Activated CD8-positive, alpha-beta memory T cell treated with anti-CD3 and anti-CD28 coated beads, Interleukin-2, amount 50 U/mL, for 1 hour (primary cell): ENCODE data around the gene LTBP1.

Experiments
- DNase-seq: peaks from one replicate; pipeline ENCODE4 v3.0.0-alpha.2; 2020; ENCODE audit errors: extremely low read depth

Gene LTBP1

DNA sequence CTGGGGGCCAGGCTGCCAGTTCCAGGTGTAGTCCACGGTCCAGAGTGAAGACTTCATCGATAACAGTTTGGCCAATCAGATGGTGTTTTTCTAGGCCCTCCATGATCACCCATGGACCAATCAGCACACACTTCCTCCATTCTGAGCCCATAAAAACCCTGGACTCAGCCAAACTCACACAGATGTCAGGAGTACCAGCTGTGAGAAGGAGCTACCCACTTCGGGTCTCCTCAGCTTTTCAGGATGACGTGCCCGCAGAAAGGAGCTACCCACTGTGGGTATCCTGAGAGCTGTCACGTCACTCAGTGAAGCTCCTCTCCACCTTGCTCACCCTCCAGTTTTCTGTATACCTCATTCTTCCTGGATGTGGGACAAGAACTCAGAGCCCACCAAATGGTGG is 319.7 kb downstream of the LTBP1 start:
- no peak for DNase-seq

- DNase-seq: no peak
Observed at GRCh38 chr2:33267043-33267442, 320.3 kb downstream of the LTBP1 start.

GRCh38 chr2:33267756-33268155 is 321.0 kb downstream of the LTBP1 start:
- DNase-seq: no peak

DNA sequence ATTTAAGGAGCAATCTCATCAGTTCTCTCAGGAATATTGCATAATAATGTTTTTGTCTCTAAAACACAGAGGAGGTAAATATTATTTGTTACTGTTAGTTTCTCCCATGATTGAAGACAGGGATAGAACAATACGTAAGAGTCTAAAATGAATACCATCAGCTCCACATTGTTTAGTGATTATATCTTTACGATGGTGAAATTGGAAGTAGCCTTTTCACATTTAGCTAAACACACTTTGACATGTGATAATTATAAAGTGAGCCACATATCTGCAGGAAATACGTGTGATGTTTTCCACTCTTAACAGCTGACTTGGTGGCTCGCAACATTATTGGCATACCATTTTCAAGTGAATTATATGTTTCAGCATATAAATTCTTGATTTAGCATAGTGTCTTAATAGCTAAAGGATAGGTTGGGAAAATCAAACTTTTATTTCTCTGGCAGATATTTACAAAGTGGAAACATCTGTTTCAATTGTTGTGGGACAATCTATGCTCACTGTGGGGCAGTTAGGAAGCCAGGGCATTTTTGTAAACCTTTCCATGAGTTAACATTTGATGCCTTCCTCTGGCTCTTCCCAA is 321.6 kb downstream of the LTBP1 start:
- DNase-seq: no peak

DNA sequence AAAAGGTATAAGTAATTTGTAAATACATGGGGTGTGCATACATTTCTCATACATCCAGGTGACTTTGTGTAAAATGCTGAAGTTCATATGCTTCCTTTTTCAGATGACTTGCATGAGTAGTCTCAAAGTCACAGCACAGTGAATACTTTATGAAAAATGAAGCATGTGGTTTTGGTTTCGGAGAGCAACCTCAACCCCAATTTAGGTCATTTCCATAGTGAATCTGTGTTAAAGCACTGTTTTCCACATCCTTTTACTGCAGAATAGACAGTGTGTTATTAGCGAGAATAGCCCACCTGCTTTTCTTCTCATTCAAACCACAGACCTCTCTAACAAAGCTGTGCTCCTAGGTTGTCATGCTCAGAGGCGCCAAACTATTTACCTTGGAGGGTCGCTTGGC is 325.2 kb downstream of the LTBP1 start:
- no peak for DNase-seq

GRCh38 chr2:33273479-33273878 is 326.7 kb downstream of the LTBP1 start:
- DNase-seq: no peak

- DNase-seq: no peak
Observed at GRCh38 chr2:33274524-33274923, 327.8 kb downstream of the LTBP1 start.

DNA sequence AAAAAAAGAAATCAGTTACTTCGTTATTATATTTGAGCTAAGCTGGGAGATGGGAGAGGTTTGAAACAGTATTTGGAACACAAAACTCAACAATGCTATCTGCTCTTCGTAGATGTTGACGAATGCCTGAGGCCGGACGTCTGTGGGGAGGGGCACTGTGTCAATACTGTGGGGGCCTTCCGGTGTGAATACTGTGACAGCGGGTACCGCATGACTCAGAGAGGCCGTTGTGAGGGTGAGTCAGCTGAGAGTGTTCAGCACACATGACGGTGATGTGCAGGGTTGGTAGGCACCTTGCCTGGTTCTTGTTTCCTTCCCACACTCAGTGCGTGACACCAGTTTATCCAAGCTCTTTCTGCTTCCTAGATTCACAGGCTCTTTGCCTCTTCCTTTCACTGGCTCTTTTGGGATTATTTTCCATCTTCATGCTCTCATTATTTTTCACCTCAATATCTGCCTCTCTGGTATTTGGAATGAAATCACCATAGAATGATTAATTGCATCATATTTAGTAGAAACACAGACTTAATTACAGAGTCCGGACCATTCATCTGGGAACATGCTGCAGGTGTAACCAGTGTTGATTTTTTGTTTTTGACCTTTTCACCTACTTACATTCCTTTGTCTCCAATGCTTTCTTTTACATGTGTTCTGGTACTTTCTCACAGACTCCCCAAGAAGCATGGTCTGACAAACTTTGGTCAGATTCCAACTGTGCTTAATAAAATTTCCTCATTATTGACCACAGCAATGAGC is 329.1 kb downstream of the LTBP1 start:
- peak; percentile 5 for DNase-seq

GRCh38 chr2:33277002-33277426 is 330.3 kb downstream of the LTBP1 start:
- DNase-seq: no peak

GRCh38 chr2:33278245-33278943 is 331.6 kb downstream of the LTBP1 start:
- no peak for DNase-seq

GRCh38 chr2:33284287-33284686 is 337.5 kb downstream of the LTBP1 start:
- no peak for DNase-seq

DNA sequence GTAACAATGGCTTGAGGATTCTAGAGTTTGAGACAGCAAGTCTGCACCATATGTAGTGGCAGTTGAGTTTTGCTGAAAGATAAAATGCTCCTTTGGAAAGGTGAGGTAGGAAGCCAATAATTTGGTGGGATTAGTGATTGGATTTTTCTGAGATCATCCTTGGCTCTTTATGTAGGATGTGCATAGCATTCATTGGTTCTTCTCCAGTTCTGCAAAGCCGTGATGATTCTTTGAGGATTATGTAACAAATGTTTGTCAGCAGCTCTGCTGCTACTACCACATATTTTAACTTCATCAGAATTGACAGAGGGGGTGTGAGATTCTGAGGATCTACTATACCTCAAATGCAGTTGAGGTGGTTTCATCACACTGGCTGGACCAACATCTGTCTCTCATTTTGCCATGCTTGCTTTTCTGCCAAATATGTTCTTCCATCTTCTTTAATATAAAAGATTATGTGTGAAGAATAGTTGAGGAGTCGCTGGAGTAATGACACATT is 340.8 kb downstream of the LTBP1 start:
- DNase-seq: no peak

GRCh38 chr2:33288011-33288410 is 341.3 kb downstream of the LTBP1 start:
- no peak for DNase-seq

GRCh38 chr2:33289961-33290360 is 343.2 kb downstream of the LTBP1 start:
- no peak for DNase-seq

DNA sequence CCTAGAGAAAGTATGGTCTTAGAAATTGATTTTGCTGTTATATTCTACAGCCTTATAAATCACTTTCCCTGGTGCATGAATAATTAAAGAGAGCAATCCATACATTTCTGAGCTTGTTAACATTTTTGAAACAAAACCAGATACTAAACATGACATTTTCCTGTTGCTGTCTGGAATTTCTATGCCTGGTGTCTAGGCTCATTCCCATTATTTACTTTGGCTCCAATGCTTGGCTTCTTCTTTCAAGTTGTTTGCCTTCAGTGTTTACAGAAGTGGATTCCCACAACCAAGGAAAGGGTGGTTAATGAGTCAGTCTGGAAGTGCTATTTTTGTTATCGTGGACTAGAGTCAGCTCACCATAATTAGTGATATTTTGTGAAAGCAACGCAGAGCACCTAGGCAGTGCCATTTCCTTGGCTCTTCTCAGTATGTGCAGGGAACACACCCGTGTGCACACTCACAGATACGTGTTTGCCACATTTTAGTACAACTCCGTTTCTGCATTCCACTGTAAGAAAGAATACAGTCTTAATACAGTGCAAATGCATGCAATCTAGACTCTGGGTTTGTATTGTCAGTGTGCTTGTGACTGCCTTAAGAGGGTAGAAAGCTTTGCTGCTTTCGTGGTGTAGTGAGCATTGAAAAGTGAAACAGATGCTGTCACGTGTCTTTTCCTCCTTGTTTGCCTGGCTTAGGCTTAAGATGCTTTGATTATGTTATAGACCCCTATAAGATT is 344.7 kb downstream of the LTBP1 start:
- DNase-seq: no peak

DNA sequence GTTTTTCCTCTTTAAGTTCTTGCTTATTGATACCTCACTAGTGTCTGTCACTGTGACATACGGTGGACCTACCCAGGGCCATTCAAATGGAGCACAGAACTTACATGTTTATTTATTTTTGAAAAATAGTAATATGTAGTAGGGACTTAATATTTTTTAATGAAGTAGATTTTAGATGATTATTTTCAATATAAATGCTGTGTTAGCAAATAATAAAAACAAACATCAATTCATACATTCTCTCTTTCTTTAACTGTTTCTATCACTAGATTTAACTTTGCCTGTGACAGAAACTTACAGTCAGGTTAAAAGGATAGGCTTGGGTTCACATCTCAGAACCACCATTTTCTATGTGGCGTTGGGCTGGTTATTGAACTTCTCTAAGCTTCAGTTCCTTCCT is 345.3 kb downstream of the LTBP1 start:
- no peak for DNase-seq

- no peak for DNase-seq
Observed at GRCh38 chr2:33292981-33293595, 346.3 kb downstream of the LTBP1 start.

DNA sequence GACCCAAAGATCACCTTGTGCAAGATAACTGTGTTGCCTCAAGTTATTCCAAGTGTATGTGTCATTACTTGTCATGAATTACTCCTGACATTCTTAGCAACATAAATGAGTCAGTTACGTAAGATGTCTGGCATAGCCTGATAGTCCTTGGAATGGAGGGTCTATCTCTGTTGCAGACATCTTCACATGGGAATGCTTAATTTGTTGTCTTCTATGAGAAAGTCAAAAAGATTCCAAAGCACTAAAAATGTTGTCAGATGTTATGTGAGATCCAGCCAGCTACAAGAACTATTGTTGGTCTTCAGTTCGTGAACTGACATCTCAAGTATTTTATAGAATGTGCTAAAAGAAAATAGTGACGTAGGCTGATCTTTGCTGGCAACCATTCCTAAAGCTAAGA is 351.5 kb downstream of the LTBP1 start:
- no peak for DNase-seq

DNA sequence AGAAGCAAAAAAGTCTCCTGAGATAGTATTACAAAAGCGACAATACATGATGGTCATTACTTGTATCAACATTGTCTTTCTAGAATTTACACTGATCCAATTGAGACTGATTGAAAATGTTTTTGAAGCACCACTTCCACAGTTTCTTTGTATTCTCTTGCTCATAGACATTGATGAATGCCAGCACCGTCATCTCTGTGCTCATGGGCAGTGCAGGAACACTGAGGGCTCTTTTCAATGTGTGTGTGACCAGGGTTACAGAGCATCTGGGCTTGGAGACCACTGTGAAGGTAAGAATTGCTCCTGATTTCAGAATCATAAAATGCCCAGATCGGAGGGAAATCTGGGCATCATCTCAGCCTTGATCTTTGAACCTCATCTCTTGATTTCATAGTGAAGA is 354.6 kb downstream of the LTBP1 start:
- no peak for DNase-seq

- DNase-seq: no peak
Observed at GRCh38 chr2:33302348-33302747, 355.6 kb downstream of the LTBP1 start.

- DNase-seq: no peak
Observed at GRCh38 chr2:33304032-33304864, 357.5 kb downstream of the LTBP1 start.
